NCI-H774 (cell line): Measurements from ENCODE around the gene PTF1A.
"Not testable (repeated sequence)": the region's sequence is repeated elsewhere in the genome, so short reads cannot be mapped to it uniquely, and the experiment has no call there.

Experiments used
- DNase-seq: peaks from one replicate; lab custom pipeline; 2025; lab: John Stamatoyannopoulos, UW

The PTF1A gene

DNA sequence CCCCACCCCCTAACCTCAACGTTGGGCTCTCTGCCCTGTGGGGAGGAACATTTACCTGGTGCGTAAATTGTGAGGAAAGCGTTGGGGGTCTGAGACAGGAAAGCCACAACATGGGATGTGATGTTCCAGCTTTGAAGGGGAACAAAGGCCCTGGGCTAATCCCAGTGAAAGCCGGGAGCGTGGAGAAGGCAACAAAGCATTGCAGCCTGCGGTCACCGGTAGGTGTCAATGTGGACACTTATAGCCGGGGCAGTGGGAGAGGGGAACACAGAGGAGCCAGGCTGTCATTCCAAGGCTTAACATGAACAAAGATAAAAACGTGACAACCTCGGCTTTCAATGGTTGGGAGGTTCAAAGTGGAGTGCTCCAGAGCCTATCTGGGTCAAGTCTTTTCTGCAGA lies 12.7 kb downstream of the PTF1A start:
- no peak for DNase-seq

DNA sequence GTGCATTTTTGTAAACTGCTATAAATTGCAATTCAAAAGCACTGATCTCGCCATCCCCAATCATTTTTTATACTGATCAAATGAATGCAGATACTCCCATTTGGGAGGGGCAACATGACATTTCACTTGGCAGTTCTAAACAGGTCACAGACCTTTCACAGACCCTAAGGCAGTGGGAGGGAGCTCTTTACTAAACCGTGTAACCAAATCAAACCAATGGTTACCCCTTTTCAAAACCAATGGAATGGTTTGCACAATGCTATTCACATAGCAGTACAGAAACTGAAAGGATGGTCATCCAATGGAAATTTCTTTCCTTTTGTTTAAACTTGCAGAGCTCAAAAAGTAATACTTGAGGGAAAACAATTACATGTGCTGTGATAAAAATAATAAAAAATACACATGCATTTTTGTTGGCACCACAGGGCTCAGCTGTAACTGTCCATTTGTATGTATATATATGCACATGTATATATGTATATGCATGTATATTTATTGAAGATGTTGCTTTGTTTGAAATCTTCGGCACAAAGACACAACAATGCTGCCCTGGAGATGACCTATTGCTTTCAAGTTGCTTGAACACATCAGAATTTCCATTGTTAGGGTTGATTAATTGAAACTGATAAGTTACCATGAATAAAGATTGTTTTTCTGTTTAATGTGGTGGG lies 14.0 kb downstream of the PTF1A start:
- DNase-seq: no peak

DNA sequence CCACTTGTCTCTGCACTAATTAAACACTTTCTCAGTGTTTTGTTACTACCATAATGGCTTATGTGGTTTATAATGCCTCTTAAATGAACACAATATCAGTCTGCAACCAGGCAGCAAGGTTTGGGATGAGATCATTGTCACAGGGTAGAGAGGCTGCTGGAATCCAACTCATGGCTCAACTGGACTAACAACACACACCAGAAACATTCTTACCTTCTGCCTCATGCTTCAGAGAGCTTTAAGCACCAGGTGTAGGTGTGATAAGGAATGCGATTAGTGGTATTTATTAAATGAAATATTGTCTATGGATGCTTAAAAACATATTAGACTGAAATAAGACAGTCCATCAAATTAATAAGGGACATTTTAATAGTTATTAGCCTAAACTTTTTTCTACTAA lies 25.4 kb downstream of the PTF1A start:
- DNase-seq: no peak

DNA sequence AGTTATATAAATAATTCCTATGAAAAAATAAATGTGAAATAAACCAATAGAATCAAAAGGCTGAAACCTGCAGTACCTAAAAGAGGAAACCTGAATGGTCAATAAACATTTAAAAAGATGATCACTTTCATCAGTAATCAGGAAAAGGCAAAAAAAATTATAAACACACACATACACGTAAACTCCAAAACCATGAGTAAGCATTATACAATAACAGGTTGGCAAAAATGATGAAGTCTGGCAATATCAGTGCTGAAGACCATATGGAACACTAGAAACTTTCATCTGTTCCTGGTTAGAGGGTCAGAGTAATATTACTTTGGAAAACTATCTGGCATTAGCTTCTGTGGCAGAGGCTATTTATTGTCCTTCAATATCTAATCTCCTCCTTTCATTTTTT lies 38.5 kb downstream of the PTF1A start:
- DNase-seq: no peak

DNA sequence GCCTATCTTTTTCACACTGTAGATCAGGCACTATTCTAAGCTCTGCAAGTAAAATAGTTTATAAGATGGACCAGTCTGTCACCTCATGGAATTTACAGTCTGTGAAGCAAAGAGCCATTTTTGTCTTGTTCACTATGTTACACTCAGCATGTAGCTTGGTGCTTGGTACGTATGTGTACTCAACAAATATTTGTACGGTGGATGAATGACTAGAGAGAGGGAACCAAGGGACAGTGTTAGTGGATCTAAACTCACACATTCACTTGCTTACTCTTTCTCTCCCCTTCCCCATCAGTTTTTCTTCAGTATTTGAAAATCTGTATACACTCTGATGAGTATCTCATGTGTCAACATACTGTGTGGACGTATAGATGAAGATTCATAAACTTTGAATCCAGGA lies 45.9 kb downstream of the PTF1A start:
- peak; percentile 59 for DNase-seq

DNA sequence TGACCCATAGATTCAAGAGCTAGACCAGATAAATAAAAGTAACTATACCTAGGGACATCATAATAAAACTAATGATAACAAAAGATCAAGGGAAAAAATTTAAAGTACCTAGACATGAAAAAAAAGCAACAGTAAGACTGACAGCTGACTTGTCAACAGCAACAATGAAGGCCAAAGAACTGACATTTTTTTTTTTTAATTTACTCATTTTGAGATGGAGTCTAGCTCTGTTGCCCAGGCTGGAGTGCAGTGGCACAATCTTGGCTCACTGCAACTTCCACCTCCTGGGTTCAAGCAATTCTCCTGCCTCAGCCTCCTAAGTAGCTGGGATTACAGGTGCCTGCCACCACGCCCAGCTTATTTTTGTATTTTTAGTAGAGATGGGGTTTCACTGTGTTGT lies 49.7 kb downstream of the PTF1A start:
- DNase-seq: not testable (repeated sequence)
